ENCODE data around the gene ANKRD29.

DNA sequence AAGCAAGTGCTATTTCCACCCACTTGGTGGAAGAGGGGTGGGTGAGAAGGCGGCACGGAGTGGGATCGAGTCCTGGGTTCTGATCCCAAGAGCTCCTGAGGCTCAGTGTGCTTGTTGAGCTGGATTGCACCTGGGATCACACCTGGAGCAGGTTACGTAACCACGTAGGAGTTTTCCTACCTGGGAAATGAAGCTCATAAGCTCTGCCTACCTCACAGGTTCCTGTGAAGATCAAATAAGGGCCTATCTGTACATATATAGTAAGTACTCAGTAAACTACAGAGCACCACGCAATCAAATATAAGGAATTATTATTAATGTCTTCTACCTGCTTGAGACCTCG lies 87.4 kb downstream of the ANKRD29 start:
- TF ChIP-seq, protein P1, sequence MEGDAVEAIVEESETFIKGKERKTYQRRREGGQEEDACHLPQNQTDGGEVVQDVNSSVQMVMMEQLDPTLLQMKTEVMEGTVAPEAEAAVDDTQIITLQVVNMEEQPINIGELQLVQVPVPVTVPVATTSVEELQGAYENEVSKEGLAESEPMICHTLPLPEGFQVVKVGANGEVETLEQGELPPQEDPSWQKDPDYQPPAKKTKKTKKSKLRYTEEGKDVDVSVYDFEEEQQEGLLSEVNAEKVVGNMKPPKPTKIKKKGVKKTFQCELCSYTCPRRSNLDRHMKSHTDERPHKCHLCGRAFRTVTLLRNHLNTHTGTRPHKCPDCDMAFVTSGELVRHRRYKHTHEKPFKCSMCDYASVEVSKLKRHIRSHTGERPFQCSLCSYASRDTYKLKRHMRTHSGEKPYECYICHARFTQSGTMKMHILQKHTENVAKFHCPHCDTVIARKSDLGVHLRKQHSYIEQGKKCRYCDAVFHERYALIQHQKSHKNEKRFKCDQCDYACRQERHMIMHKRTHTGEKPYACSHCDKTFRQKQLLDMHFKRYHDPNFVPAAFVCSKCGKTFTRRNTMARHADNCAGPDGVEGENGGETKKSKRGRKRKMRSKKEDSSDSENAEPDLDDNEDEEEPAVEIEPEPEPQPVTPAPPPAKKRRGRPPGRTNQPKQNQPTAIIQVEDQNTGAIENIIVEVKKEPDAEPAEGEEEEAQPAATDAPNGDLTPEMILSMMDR (IDR thresholded peaks at IDR 0.05; ENCODE audit: insufficient read depth, low read length) = no peak
- TF ChIP-seq POLR2AphosphoS5 (IDR thresholded peaks at IDR 0.05; ENCODE audit: low read depth) = no peak

Measured in HL-60 (cell line).